Upper lobe of left lung (tissue), 4 donors: ENCODE measurements around the gene DOCK10.

Experiments
- EP300 ChIP-seq, 4 donors: sonication (generic); formaldehyde crosslinking; IDR thresholded peaks; one replicate each; pipeline ENCODE4 v1.5.1; 2017; ENCODE audit warnings: antibody characterized with exemption in 4 of 4, control low read depth in 2 of 4
- POLR2A ChIP-seq, 4 donors: fragments of 450-650 bp; IDR thresholded peaks; one replicate each; pipeline ENCODE4 v1.5.1; 2016 to 2017; ENCODE audit warnings: antibody characterized with exemption in 4 of 4, mild to moderate bottlenecking in 2 of 4
- POLR2AphosphoS5 ChIP-seq, 2 donors: sonication (generic); formaldehyde crosslinking; IDR thresholded peaks; one replicate each; pipeline ENCODE4 v1.5.1; 2017; ENCODE audit warnings: antibody characterized with exemption in 2 of 2
- TF ChIP-seq, protein P1 (sequence below), 6 experiments: fragments of 450-650 bp in 4 of 6; fragments of 200-600 bp in 2 of 6; sonication (generic) in 2 of 6; IDR thresholded peaks; one replicate each; pipeline ENCODE4 v1.5.1; 2016 to 2019; ENCODE audit warnings: antibody characterized with exemption in 6 of 6

DNA sequence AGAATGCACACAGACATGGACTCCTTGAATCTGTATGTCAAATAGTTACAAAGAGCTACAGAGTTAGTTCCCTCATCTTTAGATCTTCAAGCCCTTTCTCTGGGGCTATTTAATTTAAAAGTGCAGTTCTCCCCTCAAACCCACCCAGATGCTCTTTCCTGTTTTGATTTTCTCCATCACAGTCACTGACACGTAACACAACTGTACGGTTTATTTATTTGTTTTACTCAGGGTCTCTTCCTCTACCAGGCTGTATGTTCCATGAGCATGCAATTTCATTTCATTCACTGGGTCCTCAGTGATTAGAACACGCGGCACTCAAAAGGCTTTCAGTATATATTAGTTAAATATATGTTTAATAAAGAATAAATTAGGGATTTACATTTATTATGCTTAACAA lies 94.7 kb downstream of the DOCK10 start:
- TF ChIP-seq POLR2A (IDR thresholded peaks at IDR 0.05) (no peak), EP300 (IDR thresholded peaks at IDR 0.05) (no peak), POLR2AphosphoS5 (IDR thresholded peaks at IDR 0.05) (no peak)
- TF ChIP-seq, protein P1, sequence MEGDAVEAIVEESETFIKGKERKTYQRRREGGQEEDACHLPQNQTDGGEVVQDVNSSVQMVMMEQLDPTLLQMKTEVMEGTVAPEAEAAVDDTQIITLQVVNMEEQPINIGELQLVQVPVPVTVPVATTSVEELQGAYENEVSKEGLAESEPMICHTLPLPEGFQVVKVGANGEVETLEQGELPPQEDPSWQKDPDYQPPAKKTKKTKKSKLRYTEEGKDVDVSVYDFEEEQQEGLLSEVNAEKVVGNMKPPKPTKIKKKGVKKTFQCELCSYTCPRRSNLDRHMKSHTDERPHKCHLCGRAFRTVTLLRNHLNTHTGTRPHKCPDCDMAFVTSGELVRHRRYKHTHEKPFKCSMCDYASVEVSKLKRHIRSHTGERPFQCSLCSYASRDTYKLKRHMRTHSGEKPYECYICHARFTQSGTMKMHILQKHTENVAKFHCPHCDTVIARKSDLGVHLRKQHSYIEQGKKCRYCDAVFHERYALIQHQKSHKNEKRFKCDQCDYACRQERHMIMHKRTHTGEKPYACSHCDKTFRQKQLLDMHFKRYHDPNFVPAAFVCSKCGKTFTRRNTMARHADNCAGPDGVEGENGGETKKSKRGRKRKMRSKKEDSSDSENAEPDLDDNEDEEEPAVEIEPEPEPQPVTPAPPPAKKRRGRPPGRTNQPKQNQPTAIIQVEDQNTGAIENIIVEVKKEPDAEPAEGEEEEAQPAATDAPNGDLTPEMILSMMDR (IDR thresholded peaks at IDR 0.05): no peak
